Stimulated activated CD4-positive, alpha-beta T cell treated with anti-CD3 and anti-CD28 coated beads, Interleukin-2, amount 100 ng/mL, for 48 hours (primary cell): ENCODE measurements around the gene BEST1.
A peak's percentile ranks its signal among the peaks of the same experiment; 100 is the strongest.

ENCODE experiments used
- DNase-seq, 2 donors: peaks; one replicate each; pipeline ENCODE4 v3.0.0-alpha.2; 2020

BEST1 gene

GRCh38 chr11:61916737-61917333 lies 33.3 kb upstream of the BEST1 start:
- DNase-seq = no peak

- no peak for DNase-seq
Observed at GRCh38 chr11:61917334-61918109, 32.6 kb upstream of the BEST1 start, which contains the start of gene RAB3IL1. Gene RAB3IL1 (minus strand): TSS chr11:61917566. CDS start chr11:61917367, 199 bp downstream.

GRCh38 chr11:61918251-61918937 lies 31.8 kb upstream of the BEST1 start:
- DNase-seq = no peak

DNA sequence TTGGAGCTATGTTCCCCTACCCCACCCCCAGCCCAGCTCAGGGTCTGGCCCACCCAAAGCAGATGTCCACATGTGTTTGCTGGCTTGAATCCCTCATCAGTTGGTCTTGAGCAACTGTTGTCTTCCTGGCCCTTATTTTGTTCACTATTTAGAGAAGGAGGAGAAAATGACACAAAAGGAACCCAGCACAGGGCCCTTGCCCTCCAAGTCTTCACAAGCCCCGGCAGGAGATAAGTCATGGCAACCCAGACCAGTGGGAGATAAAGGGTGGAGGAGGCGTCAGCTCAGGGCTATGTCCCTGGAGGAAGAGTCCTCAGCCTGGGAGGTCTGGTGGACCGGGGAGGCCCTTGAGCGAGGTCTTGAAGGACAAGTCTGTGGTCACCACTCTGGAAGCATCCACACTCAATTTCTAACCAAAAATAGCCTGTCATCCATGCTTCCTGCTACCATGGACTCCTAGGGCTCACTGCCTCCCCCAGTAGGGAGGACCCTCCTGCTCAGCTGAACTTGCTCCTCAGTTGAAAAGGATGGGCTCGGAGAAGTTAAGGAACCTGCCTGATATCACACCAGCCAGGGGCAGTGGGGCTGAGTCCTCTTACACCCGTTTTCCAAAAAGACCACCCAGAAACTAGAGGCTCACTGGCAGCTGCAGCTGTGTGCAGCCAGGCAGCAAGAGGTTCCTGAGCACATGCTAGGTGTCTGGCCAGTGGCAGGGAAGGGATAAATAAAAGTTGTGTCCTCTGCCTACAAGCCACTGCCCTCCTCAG lies 31.0 kb upstream of the BEST1 start:
- DNase-seq = no peak

DNA sequence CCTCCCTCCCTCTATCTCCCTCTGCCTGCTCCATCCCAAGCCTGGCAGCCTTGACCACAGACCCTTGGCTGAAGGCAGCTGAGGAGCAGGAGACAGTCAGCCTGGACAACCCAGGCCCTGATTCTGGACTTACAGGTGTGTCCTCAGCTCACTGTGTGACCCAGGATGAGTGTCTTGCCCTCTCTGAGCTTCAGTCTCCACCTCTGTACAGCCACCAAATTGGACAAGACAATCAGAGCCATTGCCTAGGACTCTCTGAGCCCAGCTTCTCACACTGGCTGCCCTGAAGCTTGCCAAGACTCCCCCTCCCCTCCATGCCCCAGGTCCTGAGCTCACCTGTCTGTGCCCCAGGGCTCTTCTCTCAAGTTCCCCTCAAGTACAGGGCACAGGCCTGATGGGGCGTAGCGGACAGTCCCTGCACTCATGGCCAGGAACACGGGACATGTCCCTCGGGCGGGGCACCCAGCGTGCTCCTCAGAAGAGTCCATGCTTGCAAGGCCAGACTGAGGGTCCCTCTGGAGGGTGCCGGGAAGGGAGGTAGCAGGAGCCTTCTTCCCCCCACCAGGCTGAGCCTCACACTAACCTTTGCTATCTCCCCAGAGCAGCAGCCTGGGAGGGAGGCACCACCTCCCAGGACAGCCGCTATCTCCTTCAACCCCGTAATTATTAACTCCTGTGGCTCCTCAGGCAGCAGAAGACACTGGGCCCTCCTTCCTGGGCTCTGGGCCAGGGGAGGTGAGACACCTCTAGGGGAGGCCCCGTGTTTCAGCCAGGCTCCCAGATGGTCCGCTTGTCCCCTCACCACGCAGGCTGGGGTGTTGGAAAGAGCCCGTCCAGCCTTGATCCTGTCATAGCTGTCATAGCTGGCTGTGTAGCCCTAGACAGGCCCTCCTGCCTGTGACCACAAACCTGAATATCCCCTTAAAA lies 30.2 kb upstream of the BEST1 start:
- no peak for DNase-seq

- no peak for DNase-seq
Observed at GRCh38 chr11:61921446-61921845, 28.7 kb upstream of the BEST1 start.

DNA sequence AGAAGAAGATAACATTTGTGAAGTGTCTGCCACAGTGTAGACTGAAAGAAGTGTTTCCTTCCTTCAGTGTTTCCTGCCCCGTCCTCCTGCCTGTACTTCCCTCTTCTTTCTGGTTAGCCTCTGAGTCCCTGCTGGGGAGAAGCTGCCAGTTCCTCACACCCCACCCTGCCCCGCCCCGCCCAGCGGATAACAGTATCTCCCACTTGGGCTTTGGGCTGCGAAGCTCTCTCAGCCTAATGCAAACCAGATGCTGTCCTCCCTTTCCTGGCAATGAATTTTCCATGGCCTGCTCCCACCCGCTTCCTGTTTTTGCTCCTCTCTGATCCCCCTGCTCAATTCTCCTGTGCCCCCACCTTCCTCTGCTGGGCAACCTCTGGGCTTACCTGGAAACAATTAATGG lies 27.6 kb upstream of the BEST1 start:
- no peak for DNase-seq

DNA sequence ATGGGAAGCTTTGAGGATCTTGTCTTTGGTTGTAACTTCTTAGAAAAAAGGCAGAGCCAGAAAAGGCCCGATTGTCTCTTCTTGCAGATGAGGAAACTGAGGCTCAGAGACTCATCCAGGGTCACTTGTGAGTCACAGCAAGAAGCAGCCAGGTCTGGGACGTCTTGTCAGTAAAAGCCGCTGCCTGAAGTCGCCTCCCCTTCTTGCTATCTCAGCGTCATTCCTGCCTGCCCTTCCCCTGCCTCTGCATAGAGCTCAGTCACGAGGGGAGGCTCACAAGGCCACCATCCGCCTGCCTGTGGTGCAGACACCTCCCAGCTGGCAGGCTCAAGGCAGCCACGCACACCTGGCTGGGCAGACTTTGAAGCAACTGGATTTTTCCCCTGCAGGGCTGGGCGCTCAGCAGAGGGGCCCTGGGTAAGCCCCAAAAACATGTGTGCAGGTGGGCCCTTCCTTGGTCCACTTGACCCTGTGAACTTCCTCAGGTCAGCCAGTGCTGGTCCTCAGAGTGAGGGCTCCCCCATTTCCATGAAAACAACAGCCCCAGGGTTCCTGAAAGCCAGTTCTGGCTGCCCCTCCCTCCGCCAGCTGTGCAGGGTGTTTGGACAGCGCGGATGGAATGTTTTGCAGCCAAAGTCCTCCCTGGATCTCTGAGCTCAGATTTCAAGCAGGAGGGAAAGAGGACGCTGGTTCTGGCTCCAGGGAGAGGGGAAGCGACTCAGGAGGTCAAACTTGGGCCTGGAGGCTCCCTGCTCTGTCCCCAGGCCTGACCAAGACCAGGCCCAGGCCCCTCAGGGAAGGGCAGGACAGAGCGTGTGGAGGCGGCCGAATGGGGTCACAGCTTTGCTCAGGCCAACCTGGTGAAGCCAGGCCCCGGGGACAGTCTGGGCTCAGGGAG lies 26.7 kb upstream of the BEST1 start:
- DNase-seq = no peak

DNA sequence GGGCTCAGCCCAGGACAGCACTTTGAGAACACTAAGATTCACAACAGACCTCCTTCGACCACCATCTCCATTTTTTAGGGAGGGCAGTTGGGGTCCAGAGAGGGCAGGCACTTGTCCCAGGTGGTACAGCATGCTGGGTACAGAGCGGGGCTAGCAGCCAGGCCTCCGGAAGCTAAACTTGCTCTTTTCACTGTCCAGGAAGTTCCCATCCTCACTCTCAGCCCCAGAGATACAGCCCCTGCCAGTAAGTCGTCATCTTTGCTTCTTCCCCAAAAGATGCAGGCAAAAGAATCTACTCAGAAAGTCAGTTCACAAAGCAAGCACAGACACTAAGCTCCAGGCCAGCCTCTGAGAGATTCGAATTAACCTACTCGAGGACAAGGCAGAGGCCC lies 26.1 kb upstream of the BEST1 start:
- no peak for DNase-seq

GRCh38 chr11:61925736-61926135 lies 24.4 kb upstream of the BEST1 start:
- DNase-seq = no peak

DNA sequence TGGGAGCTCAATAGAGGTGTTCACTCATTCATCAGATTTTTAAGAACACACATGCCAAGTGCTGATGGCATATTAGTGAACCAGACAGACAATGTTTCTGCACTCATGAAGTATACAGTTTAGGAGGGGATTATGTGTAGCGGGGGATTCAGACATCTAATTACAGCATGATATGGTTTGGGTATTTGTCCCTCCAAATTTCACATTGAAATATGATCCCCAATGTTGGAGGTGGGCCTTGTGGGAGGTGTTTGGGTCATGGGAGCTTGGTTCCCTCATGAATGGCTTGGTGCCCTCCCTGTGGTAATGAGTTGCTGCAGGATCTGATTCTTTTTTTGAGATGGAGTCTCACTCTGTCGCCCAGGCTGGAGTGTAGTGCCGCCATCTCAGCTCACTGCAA lies 23.9 kb upstream of the BEST1 start:
- no peak for DNase-seq

GRCh38 chr11:61927501-61927900 lies 22.6 kb upstream of the BEST1 start:
- no peak for DNase-seq

- no peak for DNase-seq
Observed at GRCh38 chr11:61928606-61929005, 21.5 kb upstream of the BEST1 start.

GRCh38 chr11:61930933-61931332 lies 19.2 kb upstream of the BEST1 start:
- no peak for DNase-seq

GRCh38 chr11:61935861-61936260 lies 14.3 kb upstream of the BEST1 start:
- no peak for DNase-seq

DNA sequence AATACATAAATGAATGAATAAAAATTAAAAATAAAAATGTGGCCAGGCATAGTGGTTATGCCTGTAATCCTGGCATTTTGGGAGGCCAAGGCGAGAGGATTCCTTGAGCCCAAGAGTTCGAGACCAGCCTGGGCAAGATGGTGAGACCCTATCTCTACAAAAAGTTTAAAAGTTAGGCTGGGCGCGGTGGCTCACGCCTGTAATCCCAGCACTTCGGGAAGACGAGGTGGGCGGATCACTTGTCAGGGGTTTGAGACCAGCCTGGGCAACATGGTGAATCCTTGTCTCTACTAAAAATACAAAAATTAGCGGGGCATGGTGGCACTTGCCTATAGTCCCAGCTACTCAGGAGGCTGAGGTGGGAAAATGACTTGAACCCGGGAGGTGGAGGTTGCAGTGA lies 9.7 kb upstream of the BEST1 start:
- DNase-seq = no peak

GRCh38 chr11:61945191-61945590 lies 5.0 kb upstream of the BEST1 start:
- no peak for DNase-seq

GRCh38 chr11:61946894-61947293 lies 3.3 kb upstream of the BEST1 start:
- DNase-seq = no peak

- peak; percentile 56 to 57 for DNase-seq
Observed at GRCh38 chr11:61947486-61948210, 2.5 kb upstream of the BEST1 start.

DNA sequence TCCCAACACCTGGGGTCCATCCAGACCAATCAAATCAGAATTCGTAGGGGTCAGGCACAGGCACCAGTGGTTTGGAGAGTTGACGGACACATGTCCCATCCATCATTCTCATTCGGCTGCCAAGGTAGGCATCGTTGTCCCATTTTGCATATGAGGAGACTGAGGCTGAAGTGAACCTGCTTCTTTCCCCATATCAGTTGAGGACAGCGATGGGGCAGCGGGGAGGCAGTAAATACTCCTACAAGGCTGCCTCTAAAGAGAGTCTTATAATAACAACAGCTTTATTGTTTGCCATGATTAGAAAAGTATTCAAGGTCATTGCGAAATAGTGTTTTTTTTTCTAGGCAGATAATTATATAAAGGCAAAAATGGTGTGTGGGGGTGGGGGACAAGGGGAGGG lies 1.6 kb upstream of the BEST1 start:
- DNase-seq = no peak
